SU-DHL-6 (cell line): ENCODE measurements around the gene SLC4A8.

Source experiments
- H2AFZ ChIP-seq: fragments of 200-600 bp; sonication (generic); 2 replicates; pipeline ENCODE4 v1.6.1; 2014; ENCODE audit warnings: low read depth, mild to moderate bottlenecking, moderate library complexity, mixed read lengths, antibody characterized with exemption, low read length; ENCODE audit not compliant: severe bottlenecking
- H3F3A ChIP-seq: fragments of 200-600 bp; shearing (Covaris generic); 2 replicates; pipeline ENCODE4 v1.6.0; 2016; ENCODE audit warnings: antibody characterized with exemption, mild to moderate bottlenecking; ENCODE audit not compliant: insufficient read depth
- H3K27ac ChIP-seq: fragments of 200-600 bp; sonication (generic); 2 replicates; pipeline ENCODE4 v1.5.1; 2016; ENCODE audit warnings: low read depth, mild to moderate bottlenecking, low read length, moderate library complexity, mixed read lengths
- H3K27me3 ChIP-seq: fragments of 200-600 bp; sonication (generic), shearing (Covaris generic); 2 replicates; pipeline ENCODE4 v1.6.0; 2014; ENCODE audit warnings: mild to moderate bottlenecking, low read length
- H3K36me3 ChIP-seq: fragments of 200-600 bp; sonication (generic); 2 replicates; pipeline ENCODE4 v1.6.1; 2014; ENCODE audit warnings: mild to moderate bottlenecking, low read length, mixed read lengths
- H3K4me2 ChIP-seq: fragments of 300-600, 200-600 bp; shearing (Covaris generic), sonication (generic); 2 replicates; pipeline ENCODE4 v1.6.0; 2014; ENCODE audit warnings: low read length, low read depth, mild to moderate bottlenecking; ENCODE audit not compliant: poor library complexity, severe bottlenecking
- H3K4me3 ChIP-seq: fragments of 200-600 bp; sonication (generic); 2 replicates; pipeline ENCODE4 v1.5.1; 2014; ENCODE audit warnings: antibody characterized with exemption, low read length, mild to moderate bottlenecking, mixed read lengths; ENCODE audit not compliant: insufficient read depth, poor library complexity, severe bottlenecking
- H3K79me2 ChIP-seq: fragments of 200-600 bp; sonication (generic); 2 replicates; pipeline ENCODE4 v1.6.1; 2014; ENCODE audit warnings: mild to moderate bottlenecking, low read length, moderate library complexity; ENCODE audit not compliant: insufficient read depth
- H3K9ac ChIP-seq: fragments of 200-600 bp; sonication (generic); 2 replicates; pipeline ENCODE4 v1.7.0; 2014; ENCODE audit warnings: mild to moderate bottlenecking, low read length
- H3K9me2 ChIP-seq: fragments of 200-600 bp; sonication (generic); replicated peaks from 2 replicates; pipeline ENCODE4 v1.6.1; 2014; ENCODE audit warnings: low read length; ENCODE audit not compliant: insufficient read depth
- H3K9me3 ChIP-seq: fragments of 200-600 bp; sonication (generic); 2 replicates; pipeline ENCODE4 v1.6.1; 2014; ENCODE audit warnings: low read length, mixed read lengths; ENCODE audit not compliant: insufficient read depth
- H4K20me1 ChIP-seq: fragments of 200-600 bp; sonication (generic); 2 replicates; pipeline ENCODE4 v1.6.1; 2014; ENCODE audit warnings: low read depth, mild to moderate bottlenecking, antibody characterized with exemption, low read length, moderate library complexity, mixed read lengths
- EZH2phosphoT487 ChIP-seq: fragments of 200-600 bp; sonication (generic), shearing (Covaris generic); conservative IDR thresholded peaks from 2 replicates; pipeline ENCODE4 v1.6.1; 2018; ENCODE audit warnings: mild to moderate bottlenecking, antibody characterized with exemption, low read length, moderate library complexity, mixed read lengths
- TF ChIP-seq, protein P1 (sequence below): fragments of 200-600 bp; sonication (generic); IDR thresholded peaks from one replicate; pipeline ENCODE4 v1.5.1; 2017; ENCODE audit warnings: antibody characterized with exemption, mild to moderate bottlenecking, low read length, moderate library complexity; ENCODE audit not compliant: insufficient read depth, poor library complexity, severe bottlenecking

SLC4A8 gene

DNA sequence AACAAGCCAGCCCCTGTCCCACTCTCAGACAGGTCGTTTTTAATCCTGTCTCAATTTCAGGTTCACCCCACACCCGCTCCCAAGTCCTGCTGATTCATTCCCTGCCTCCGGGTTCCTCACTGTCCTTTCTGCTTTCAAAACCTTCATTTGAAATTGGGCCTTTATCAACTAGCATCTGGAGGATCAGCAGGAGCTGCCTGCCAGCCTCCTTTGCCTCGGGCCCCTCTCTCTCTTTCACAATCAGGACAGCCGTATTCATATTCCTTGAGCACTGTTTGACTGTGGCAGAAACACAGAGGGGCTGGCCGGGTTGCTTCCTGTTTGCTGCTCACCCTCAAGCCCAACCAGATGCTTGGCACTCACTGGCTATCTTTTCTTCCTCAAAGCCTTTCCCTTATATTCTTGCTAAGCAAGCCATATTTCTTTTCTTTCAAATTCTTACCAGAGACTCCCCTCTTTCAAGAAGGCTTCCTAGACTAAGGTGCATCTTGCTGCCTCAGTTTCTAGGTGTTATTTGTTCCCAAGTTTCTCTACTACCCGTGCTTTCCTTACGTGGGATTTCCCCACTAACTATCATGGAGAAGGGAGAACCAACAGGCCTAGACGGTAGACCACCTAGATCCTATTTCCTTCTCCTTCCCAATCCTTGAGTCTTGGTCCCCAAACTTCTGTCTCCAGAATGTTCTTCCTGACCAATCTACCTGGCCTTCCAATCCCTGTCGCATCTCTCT is 36.4 kb upstream of the SLC4A8 start:
- Histone ChIP-seq H3K9me2 (no peaks in the 10 kb centered on the region), H3K4me2 (no peak overlapping the region), H3K36me3 (no peaks in the 10 kb centered on the region), H3K4me3 (no peak overlapping the region), H3K27me3 (no peaks in the 10 kb centered on the region), H3K27ac (no peak overlapping the region), H3K79me2 (no peaks in the 10 kb centered on the region), H3K9me3 (no peaks in the 10 kb centered on the region), H3K9ac (no peak overlapping the region), H4K20me1 (no peaks in the 10 kb centered on the region), H3F3A (no peaks in the 10 kb centered on the region), H2AFZ (no peak overlapping the region)
- no peak for TF ChIP-seq EZH2phosphoT487
- TF ChIP-seq, protein P1, sequence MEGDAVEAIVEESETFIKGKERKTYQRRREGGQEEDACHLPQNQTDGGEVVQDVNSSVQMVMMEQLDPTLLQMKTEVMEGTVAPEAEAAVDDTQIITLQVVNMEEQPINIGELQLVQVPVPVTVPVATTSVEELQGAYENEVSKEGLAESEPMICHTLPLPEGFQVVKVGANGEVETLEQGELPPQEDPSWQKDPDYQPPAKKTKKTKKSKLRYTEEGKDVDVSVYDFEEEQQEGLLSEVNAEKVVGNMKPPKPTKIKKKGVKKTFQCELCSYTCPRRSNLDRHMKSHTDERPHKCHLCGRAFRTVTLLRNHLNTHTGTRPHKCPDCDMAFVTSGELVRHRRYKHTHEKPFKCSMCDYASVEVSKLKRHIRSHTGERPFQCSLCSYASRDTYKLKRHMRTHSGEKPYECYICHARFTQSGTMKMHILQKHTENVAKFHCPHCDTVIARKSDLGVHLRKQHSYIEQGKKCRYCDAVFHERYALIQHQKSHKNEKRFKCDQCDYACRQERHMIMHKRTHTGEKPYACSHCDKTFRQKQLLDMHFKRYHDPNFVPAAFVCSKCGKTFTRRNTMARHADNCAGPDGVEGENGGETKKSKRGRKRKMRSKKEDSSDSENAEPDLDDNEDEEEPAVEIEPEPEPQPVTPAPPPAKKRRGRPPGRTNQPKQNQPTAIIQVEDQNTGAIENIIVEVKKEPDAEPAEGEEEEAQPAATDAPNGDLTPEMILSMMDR, result no peak

DNA sequence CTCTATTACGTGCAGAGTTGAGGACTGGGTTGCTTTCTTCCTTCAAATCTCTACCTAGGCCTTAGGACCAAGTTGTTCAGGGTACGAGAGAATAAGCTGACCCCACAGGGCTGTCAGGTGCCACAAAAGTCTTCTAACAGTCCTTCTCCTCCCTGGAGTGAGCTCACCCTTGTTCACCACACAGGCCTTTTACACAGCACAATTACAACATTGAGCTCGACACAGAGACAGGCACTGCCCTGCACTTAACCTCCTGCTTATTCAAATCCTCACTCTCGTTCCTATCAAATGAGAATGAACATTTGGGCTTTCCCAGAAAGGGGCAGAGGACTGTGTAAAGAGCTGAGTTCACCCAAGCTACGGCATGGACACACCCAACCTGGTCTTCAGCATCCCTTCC is 35.8 kb upstream of the SLC4A8 start:
- Histone ChIP-seq H3K4me3 (no peak overlapping the region), H3K27me3 (no peaks in the 10 kb centered on the region), H3K9ac (no peak overlapping the region), H3K9me3 (no peaks in the 10 kb centered on the region), H4K20me1 (no peaks in the 10 kb centered on the region), H3K79me2 (no peaks in the 10 kb centered on the region), H3F3A (no peaks in the 10 kb centered on the region), H3K9me2 (no peaks in the 10 kb centered on the region), H3K36me3 (no peaks in the 10 kb centered on the region), H3K27ac (no peak overlapping the region), H3K4me2 (no peak overlapping the region), H2AFZ (no peak overlapping the region)
- TF ChIP-seq EZH2phosphoT487, result no peak
- TF ChIP-seq, protein P1, result no peak

DNA sequence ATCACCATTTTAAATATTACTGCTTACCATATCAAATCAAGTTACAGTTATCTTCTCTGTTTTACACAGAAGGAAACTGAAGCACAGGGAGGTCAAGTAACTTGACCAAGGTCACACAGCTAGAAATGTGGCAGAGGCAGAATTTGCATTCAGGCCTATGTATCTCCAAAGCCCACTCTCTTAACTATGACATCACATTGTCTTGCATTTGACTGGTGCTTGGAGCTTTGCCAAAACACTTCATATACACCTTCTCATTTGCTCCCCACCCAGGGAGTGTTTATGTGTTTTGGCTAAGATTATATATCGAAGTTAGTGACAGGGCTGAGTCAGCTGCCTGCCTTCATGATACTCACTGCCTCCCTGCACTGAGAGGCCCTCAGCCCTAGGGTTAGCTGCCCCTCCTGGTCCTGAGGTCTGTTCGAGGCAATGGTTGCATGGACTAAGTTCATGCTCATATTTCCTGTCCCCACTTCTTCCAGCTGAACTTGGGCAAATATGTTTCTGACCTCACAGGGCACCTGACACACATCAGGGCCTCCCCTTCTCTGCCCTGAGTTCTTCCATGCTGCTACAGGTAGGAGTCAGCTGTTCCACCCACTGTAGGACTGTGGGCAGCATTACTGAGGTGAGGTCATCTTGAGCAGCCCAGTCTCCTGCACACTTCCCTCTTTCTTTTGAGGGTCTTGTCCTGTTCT is 35.2 kb upstream of the SLC4A8 start:
- no peaks in the 10 kb centered on the region for H4K20me1 ChIP-seq
- H3K4me2 ChIP-seq, result no peak overlapping the region
- H3K27me3 ChIP-seq, result no peaks in the 10 kb centered on the region
- H3K9me2 ChIP-seq, result no peaks in the 10 kb centered on the region
- no peak overlapping the region for H2AFZ ChIP-seq
- no peaks in the 10 kb centered on the region for H3F3A ChIP-seq
- H3K9me3 ChIP-seq, result no peaks in the 10 kb centered on the region
- no peaks in the 10 kb centered on the region for H3K36me3 ChIP-seq
- H3K27ac ChIP-seq, result no peak overlapping the region
- H3K4me3 ChIP-seq, result no peak overlapping the region
- H3K9ac ChIP-seq, result no peak overlapping the region
- no peaks in the 10 kb centered on the region for H3K79me2 ChIP-seq
- TF ChIP-seq, protein P1, result no peak
- no peak for TF ChIP-seq EZH2phosphoT487
